Tibial artery (tissue), 4 donors: ENCODE results near the gene AP1B1.

Experiments used
- DNase-seq, 2 donors: peaks; one replicate each; pipeline ENCODE4 v3.0.0-alpha.2; 2019
- H3K27ac ChIP-seq, 2 donors: fragments of 200-600 bp; sonication (generic) in 1 of 2; 1 replicate in 1 of 2; 2 replicates in 1 of 2; pipeline ENCODE4 v1.5.1; 2018 to 2019; ENCODE audit warnings: mild to moderate bottlenecking in 1 of 2
- H3K27me3 ChIP-seq, 2 donors: fragments of 200-600 bp; sonication (generic) in 1 of 2; one replicate each; pipeline versions ENCODE4 v1.5.1 to v1.6.0; 2016 to 2019
- H3K36me3 ChIP-seq, 3 donors: fragments of 200-600 bp; sonication (generic) in 2 of 3; one replicate each; pipeline ENCODE4 v1.5.1; 2016 to 2019; ENCODE audit warnings: mild to moderate bottlenecking in 2 of 3
- H3K4me1 ChIP-seq, 4 donors: fragments of 200-600 bp; sonication (generic) in 2 of 4; 1 replicate in 3 of 4; 2 replicates in 1 of 4; pipeline ENCODE4 v1.5.1; 2016 to 2019
- H3K4me3 ChIP-seq, 2 donors: fragments of 200-600 bp; sonication (generic) in 1 of 2; 1 replicate in 1 of 2; 2 replicates in 1 of 2; pipeline ENCODE4 v1.5.1; 2018 to 2019; ENCODE audit warnings: mild to moderate bottlenecking in 2 of 2
- H3K9me3 ChIP-seq, 3 donors: fragments of 200-600 bp; sonication (generic) in 1 of 3; one replicate each; pipeline ENCODE4 v1.5.1; 2016 to 2019
- CTCF ChIP-seq, 2 experiments: fragments of 200-600 bp in 1 of 2; fragments of 450-650 bp in 1 of 2; IDR thresholded peaks; one replicate each; pipeline ENCODE4 v1.5.1; 2017 to 2019; ENCODE audit warnings: antibody characterized with exemption in 2 of 2, mild to moderate bottlenecking in 1 of 2, moderate library complexity in 1 of 2
- intact Hi-C: fragments of 100-400 bp; cut with DNase I; formaldehyde crosslinking; loops from one replicate; pipeline ENCODE4 v1.15.0; 2023; ENCODE audit warnings: low total_unique reads

Gene AP1B1

DNA sequence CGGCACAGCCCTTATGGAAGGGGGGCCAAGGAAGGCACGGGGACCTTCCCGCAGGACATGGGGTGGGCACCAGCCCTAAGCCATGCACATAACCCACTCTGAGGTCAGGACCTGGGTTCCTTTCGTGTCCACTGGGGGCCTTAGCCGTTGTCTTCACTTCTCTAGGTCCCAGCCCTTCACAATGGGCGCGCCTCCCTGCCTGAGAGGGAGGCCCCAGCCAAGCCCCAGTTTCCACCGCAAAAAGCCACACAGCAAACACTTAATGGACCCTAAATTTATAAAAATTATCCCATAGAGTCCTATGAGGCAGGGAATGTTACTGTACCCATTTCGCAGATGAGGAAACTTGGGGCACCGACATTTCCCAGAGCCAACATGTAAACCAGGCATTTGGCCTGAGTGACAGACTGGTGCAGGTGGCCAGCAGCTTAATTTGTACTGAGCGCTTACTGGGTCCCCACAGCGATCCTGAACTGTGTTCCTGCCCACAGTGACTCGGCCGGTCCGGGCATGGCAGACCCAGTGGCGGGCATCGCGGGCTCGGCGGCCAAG lies 80.7 kb downstream of the AP1B1 start:
- H3K4me3 ChIP-seq, result peak overlapping the region; percentile 93 to 96
- no peaks in the 10 kb centered on the region for H3K36me3 ChIP-seq
- H3K9me3 ChIP-seq, result no peaks in the 10 kb centered on the region
- H3K4me1 ChIP-seq, result peaks cover 4 to 57% (median 52%) of the 10 kb centered on the region in 4 donors
- intact Hi-C loops, result loop anchor here (5.0 kb wide), 2 partner anchors 40 to 80 kb away; partner anchors contain the start of genes AP1B1, EWSR1 and RHBDD3
- TF ChIP-seq CTCF (IDR thresholded peaks at IDR 0.05), result no peak
- H3K27me3 ChIP-seq, result no peaks in the 10 kb centered on the region
- H3K27ac ChIP-seq, result peak overlapping the region; percentile 89 to 91
- peak in 1 of 2 donors; percentile 70 for DNase-seq

- no peaks in the 10 kb centered on the region for H3K27me3 ChIP-seq
- peaks cover 4 to 63% (median 58%) of the 10 kb centered on the region in 4 donors for H3K4me1 ChIP-seq
- peak in 1 of 2 experiments; percentile 17 for TF ChIP-seq CTCF (IDR thresholded peaks at IDR 0.05)
- peak overlapping the region; percentile 93 to 96 for H3K4me3 ChIP-seq
- H3K36me3 ChIP-seq, result no peaks in the 10 kb centered on the region
- intact Hi-C loops, result loop anchor here (5.0 kb wide), 2 partner anchors 40 to 80 kb away; partner anchors contain the start of genes AP1B1, EWSR1 and RHBDD3
- H3K27ac ChIP-seq, result peak overlapping the region; percentile 89 to 91
- peak; percentile 81 to 90 for DNase-seq
- H3K9me3 ChIP-seq, result no peaks in the 10 kb centered on the region
Measured at GRCh38 chr22:29306835-29307595, 81.4 kb downstream of the AP1B1 start.

GRCh38 chr22:29306175-29306834 lies 82.1 kb downstream of the AP1B1 start, which contains the start of gene GAS2L1:
GAS2L1 (plus strand) TSS chr22:29306650; CDS start chr22:29308106, 1,456 bp downstream.
- peaks cover 4 to 60% (median 53%) of the 10 kb centered on the region in 4 donors for H3K4me1 ChIP-seq
- intact Hi-C loops, result loop anchor here (5.0 kb wide), 2 partner anchors 39 to 81 kb away; partner anchors contain the start of genes AP1B1, EWSR1 and RHBDD3

DNA sequence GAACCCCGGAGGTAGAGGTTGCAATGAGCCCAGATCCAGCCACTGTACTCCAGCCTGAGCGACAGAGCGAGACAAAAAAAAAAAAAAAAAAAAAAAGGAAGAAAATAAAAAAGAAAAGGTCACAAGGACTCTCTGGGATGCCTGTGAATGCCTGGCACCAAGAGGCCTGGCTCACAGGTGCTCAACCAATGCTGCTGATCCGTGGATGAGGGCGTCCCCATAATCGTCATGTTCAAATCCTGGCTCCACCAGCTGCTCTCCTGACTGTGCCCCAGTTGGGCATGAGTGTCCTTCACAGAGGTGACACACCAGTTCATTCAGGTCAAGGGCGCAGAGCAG lies 82.6 kb downstream of the AP1B1 start:
- intact Hi-C loops, result loop anchor here (5.0 kb wide), 2 partner anchors 39 to 81 kb away; partner anchors contain the start of genes AP1B1, EWSR1 and RHBDD3
- no peak for TF ChIP-seq CTCF (IDR thresholded peaks at IDR 0.05)
- no peaks in the 10 kb centered on the region for H3K9me3 ChIP-seq
- peaks cover 0 to 7% (median 2%) of the 10 kb centered on the region in 3 donors for H3K36me3 ChIP-seq
- H3K27me3 ChIP-seq, result no peaks in the 10 kb centered on the region
- H3K27ac ChIP-seq, result peak overlapping the region; percentile 89 to 91
- DNase-seq, result no peak
- peak overlapping the region; percentile 93 to 96 for H3K4me3 ChIP-seq
- peaks cover 4 to 56% (median 50%) of the 10 kb centered on the region in 4 donors for H3K4me1 ChIP-seq

More at GRCh38 chr22:29306175-29306834, 82.1 kb downstream of the AP1B1 start, which contains the start of gene GAS2L1:
- Histone ChIP-seq H3K27ac (peak within 1 kb of the TSS; percentile 89 to 91), H3K4me3 (peak within 1 kb of the TSS; percentile 93 to 96), H3K36me3 (peaks cover 0 to 2% (median 0%) of the 10 kb centered on the region in 3 donors), H3K27me3 (no peaks in the 10 kb centered on the region), H3K9me3 (no peaks in the 10 kb centered on the region)
- TF ChIP-seq CTCF (IDR thresholded peaks at IDR 0.05), result peak; percentile 61 to 72
- DNase-seq, result peak; percentile 83 to 91

- H3K27ac ChIP-seq, result peak overlapping the region; percentile 0 to 42
Measured at GRCh38 chr22:29302681-29303465, 85.5 kb downstream of the AP1B1 start.

More at GRCh38 chr22:29302681-29303465, 85.5 kb downstream of the AP1B1 start:
- no peaks in the 10 kb centered on the region for H3K27me3 ChIP-seq
- peaks cover 28 to 36% (median 32%) of the 10 kb centered on the region in 3 donors for H3K36me3 ChIP-seq
- DNase-seq, result no peak
- no peaks in the 10 kb centered on the region for H3K9me3 ChIP-seq
- no peak overlapping the region for H3K4me3 ChIP-seq
- intact Hi-C loops, result no loop called here
- TF ChIP-seq CTCF (IDR thresholded peaks at IDR 0.05), result no peak
- H3K4me1 ChIP-seq, result peaks cover 0 to 26% (median 22%) of the 10 kb centered on the region in 4 donors
